Measurements from ENCODE around the gene NTN5. TPM values are rescaled to one million over a fixed set of nuclear protein-coding genes. Genes with fewer than 3 reads are reported as not detected.
A peak's percentile ranks its signal among the peaks of the same experiment; 100 is the strongest.

Gene NTN5
- total and polyA plus RNA-seq, 2 of the 4 experiments (the other 2 are of a cell fraction), result 0.19 TPM; not detected in 1

GRCh38 chr19:48631225-48631624 lies 41.6 kb downstream of the NTN5 start:
- Histone ChIP-seq H3K79me1 (ENCODE audit: low read depth in 1 of 2, low read length in 2 of 2) (peaks cover 0 to 14% of the 10 kb centered on the region in 2 experiments; a peak in 3 of 4 replicates), H3K27ac (ENCODE audit: insufficient read depth, low read length) (no peak overlapping the region), H2BK120ac (ENCODE audit: low read depth, low read length) (no peak overlapping the region), H2AK9ac (replicated peaks; ENCODE audit: low read depth, low read length, poor library complexity) (peak overlapping the region; percentile 79), H2BK5ac (ENCODE audit: low read depth, low read length, poor library complexity, severe bottlenecking) (no peak overlapping the region), H4K20me1 (ENCODE audit: insufficient read depth, low read length) (no peaks in the 10 kb centered on the region), H3K23ac (ENCODE audit: low read depth, low read length) (no peak overlapping the region), H2AFZ (replicated peaks; ENCODE audit: low read length, poor library complexity) (peak overlapping the region; percentile 46), H2BK20ac (ENCODE audit: low read depth, low read length) (no peak overlapping the region), H3K4me3 (ENCODE audit: insufficient read depth, low read depth, low read length) (no peak overlapping the region), H4K5ac (ENCODE audit: low read depth, low read length) (no peak overlapping the region), H3K56ac (ENCODE audit: extremely low read depth, insufficient read depth, low read length) (no peak overlapping the region), H3K9me3 (ENCODE audit: control insufficient read depth, insufficient read depth, low read length) (no peaks in the 10 kb centered on the region), H3K9me1 (ENCODE audit: insufficient read depth, low read length) (peaks cover 23% of the 10 kb centered on the region), H4K8ac (ENCODE audit: low read depth in 2 of 2, low read length in 2 of 2) (peak overlapping the region in 1 of 2 experiments; percentile 59; a peak in 1 of 4 replicates), H2BK15ac (ENCODE audit: low read depth, low read length) (no peak overlapping the region), H3K4ac (ENCODE audit: low read depth, low read length) (no peak overlapping the region), H3K4me1 (ENCODE audit: control insufficient read depth, insufficient read depth, low read length) (peaks cover 39% of the 10 kb centered on the region), H3K9ac (ENCODE audit: low read depth, low read length) (no peak overlapping the region), H4K91ac (ENCODE audit: insufficient read depth, low read depth, low read length) (no peak overlapping the region), H3K27me3 (ENCODE audit: control insufficient read depth, insufficient read depth, low read length) (no peaks in the 10 kb centered on the region), H3K4me2 (ENCODE audit: low read depth, low read length) (no peak overlapping the region), H3K14ac (replicated peaks; ENCODE audit: low read depth, low read length) (no peak overlapping the region), H3K18ac (ENCODE audit: low read depth, low read length) (no peak overlapping the region), H2AK5ac (ENCODE audit: low read depth, low read length) (peak overlapping the region; percentile 51; the same call in 1 of the 2 replicates), H3K36me3 (ENCODE audit: control insufficient read depth, insufficient read depth, low read length) (peaks cover 2% of the 10 kb centered on the region; the same call in 1 of the 2 replicates)
- in situ Hi-C loops (cut with MboI; ENCODE audit: low sequenced_read_pairs) (no loop called here), dilution Hi-C loops (cut with HindIII; ENCODE audit: low sequenced_read_pairs, unreplicated experiment) (no loop called here), intact Hi-C loops (cut with micrococcal nuclease) (no loop called here)
- no peak for DNase-seq
- CTCF ChIA-PET, result no interaction called here
- BruUV-seq (replicated peaks), result no TSS peak
- WGBS, 2 experiments (ENCODE audit: extremely low coverage in 2 of 2, insufficient read length in 1 of 2), result 60% methylated on average over 1 of the region's 3 CpGs; no CpG with 5 or more reads in 1 of the 2 experiments
- POLR2A ChIA-PET (ENCODE audit: unreplicated experiment), result interaction anchor here (0.6 kb wide), 1 partner anchor 213 kb away, joined by 30 read pairs; no protein-coding TSS in a partner anchor
- ATAC-seq (ENCODE audit: low read depth), result no peak
- TF ChIP-seq BHLHE40 (IDR thresholded peaks at IDR 0.05; ENCODE audit: low read depth, low read length) (no peak), MAZ (IDR thresholded peaks at IDR 0.05; ENCODE audit: borderline replicate concordance, low read depth, low read length) (no peak), CHD1 (IDR thresholded peaks at IDR 0.05; ENCODE audit: low read depth, low read length) (no peak), RAD21 (IDR thresholded peaks at IDR 0.05; ENCODE audit: low read length) (no peak), USF2 (IDR thresholded peaks at IDR 0.05; ENCODE audit: low read depth, low read length) (no peak), ELK1 (IDR thresholded peaks at IDR 0.05; ENCODE audit: borderline replicate concordance, low read depth, low read length) (no peak), CTCF (conservative IDR thresholded peaks at IDR 0.05; ENCODE audit: low read depth, low read length) (no peak), POLR2A (IDR thresholded peaks at IDR 0.05; ENCODE audit: low read depth, low read length) (no peak), NFE2L2 (IDR thresholded peaks at IDR 0.05; ENCODE audit: low read depth, low read length) (no peak), RFX5 (IDR thresholded peaks at IDR 0.05; ENCODE audit: low read depth, low read length) (no peak), FOS (IDR thresholded peaks at IDR 0.05; ENCODE audit: low read depth, low read length) (no peak)

All from IMR-90 (cell line).